ENCODE data around the gene BTBD16. TPM values are rescaled to one million over a fixed set of nuclear protein-coding genes. Genes with fewer than 3 reads are reported as not detected.

BTBD16 gene
- total RNA-seq, 1 donor, result not detected

GRCh38 chr10:122246830-122247520 lies 24.1 kb upstream of the BTBD16 start:
- Histone ChIP-seq H3K4me1 (ENCODE audit: insufficient read depth, low read length) (no peaks in the 10 kb centered on the region), H3K9me3 (ENCODE audit: low read depth, low read length) (no peaks in the 10 kb centered on the region), H3K4me3 (ENCODE audit: insufficient read depth, low read length) (no peak overlapping the region), H2AFZ (ENCODE audit: low read length) (no peak overlapping the region), H3K36me3 (ENCODE audit: insufficient read depth, low read length) (no peaks in the 10 kb centered on the region), H4K20me1 (ENCODE audit: insufficient read depth, low read length) (no peaks in the 10 kb centered on the region), H3K27ac (ENCODE audit: low read depth, low read length) (no peak overlapping the region), H3K27me3 (ENCODE audit: insufficient read depth, low read length) (no peaks in the 10 kb centered on the region), H3K4me2 (ENCODE audit: insufficient read depth, low read length) (no peak overlapping the region), H3K79me2 (ENCODE audit: insufficient read depth, low read length) (no peaks in the 10 kb centered on the region)
- TF ChIP-seq CTCF (IDR thresholded peaks at IDR 0.05; ENCODE audit: extremely low read depth, low read depth, low read length), result no peak
- DNase-seq (ENCODE audit: insufficient read length, low spot score, missing footprints), result peak; percentile 29

GRCh38 chr10:122248356-122249302 lies 22.5 kb upstream of the BTBD16 start:
- H3K9me3 ChIP-seq (ENCODE audit: low read depth, low read length), result no peaks in the 10 kb centered on the region
- no peaks in the 10 kb centered on the region for H3K4me1 ChIP-seq (ENCODE audit: insufficient read depth, low read length)
- H3K4me3 ChIP-seq (ENCODE audit: insufficient read depth, low read length), result no peak overlapping the region
- TF ChIP-seq CTCF (IDR thresholded peaks at IDR 0.05; ENCODE audit: extremely low read depth, low read depth, low read length), result no peak
- H3K79me2 ChIP-seq (ENCODE audit: insufficient read depth, low read length), result no peaks in the 10 kb centered on the region
- peak; percentile 50 for DNase-seq (ENCODE audit: insufficient read length, low spot score, missing footprints)
- no peaks in the 10 kb centered on the region for H3K36me3 ChIP-seq (ENCODE audit: insufficient read depth, low read length)
- no peak overlapping the region for H3K4me2 ChIP-seq (ENCODE audit: insufficient read depth, low read length)
- no peak overlapping the region for H3K27ac ChIP-seq (ENCODE audit: low read depth, low read length)
- no peaks in the 10 kb centered on the region for H4K20me1 ChIP-seq (ENCODE audit: insufficient read depth, low read length)
- H2AFZ ChIP-seq (ENCODE audit: low read length), result no peak overlapping the region
- no peaks in the 10 kb centered on the region for H3K27me3 ChIP-seq (ENCODE audit: insufficient read depth, low read length)

GRCh38 chr10:122249303-122249850 lies 21.7 kb upstream of the BTBD16 start:
- Histone ChIP-seq H3K4me2 (ENCODE audit: insufficient read depth, low read length) (no peak overlapping the region), H3K27me3 (ENCODE audit: insufficient read depth, low read length) (no peaks in the 10 kb centered on the region), H3K4me1 (ENCODE audit: insufficient read depth, low read length) (no peaks in the 10 kb centered on the region), H4K20me1 (ENCODE audit: insufficient read depth, low read length) (no peaks in the 10 kb centered on the region), H3K4me3 (ENCODE audit: insufficient read depth, low read length) (no peak overlapping the region), H3K9me3 (ENCODE audit: low read depth, low read length) (no peaks in the 10 kb centered on the region), H3K79me2 (ENCODE audit: insufficient read depth, low read length) (no peaks in the 10 kb centered on the region), H3K27ac (ENCODE audit: low read depth, low read length) (no peak overlapping the region), H3K36me3 (ENCODE audit: insufficient read depth, low read length) (no peaks in the 10 kb centered on the region), H2AFZ (ENCODE audit: low read length) (no peak overlapping the region)
- peak; percentile 43 for DNase-seq (ENCODE audit: insufficient read length, low spot score, missing footprints)
- TF ChIP-seq CTCF (IDR thresholded peaks at IDR 0.05; ENCODE audit: extremely low read depth, low read depth, low read length), result no peak
